ENCODE data around the gene CSTPP1. TPM values are rescaled to one million over a fixed set of nuclear protein-coding genes. Genes with fewer than 3 reads are reported as not detected.

The CSTPP1 gene
- polyA plus RNA-seq, result 10 to 100 TPM; 15.1 to 32.9 (median 20.5) TPM
- long read RNA-seq, donor 1, transcript C11orf49-201 (9 exons, 1,645 nt), result major isoform, 11 of 30 reads
- long read RNA-seq, donor 1, transcript C11orf49-223 (1 exons, 2,141 nt), result minor isoform, 6 of 30 reads
- long read RNA-seq, donor 1, partial matches to known transcripts, result 7 of 30 reads
- long read RNA-seq, donor 1, other reads (novel, unspliced or antisense), result 0 of 30 reads
- long read RNA-seq, donor 2, partial matches to known transcripts, result 0 of 7 reads
- long read RNA-seq, donor 2, other reads (novel, unspliced or antisense), result 0 of 7 reads
- long read RNA-seq, donor 3, transcript C11orf49-223 (1 exons, 2,141 nt), result major isoform, 8 of 10 reads
- long read RNA-seq, donor 3, partial matches to known transcripts, result 0 of 10 reads
- long read RNA-seq, donor 3, other reads (novel, unspliced or antisense), result 0 of 10 reads
- long read RNA-seq, donor 4, result 0 reads
- long read RNA-seq, donor 5, partial matches to known transcripts, result 0 of 6 reads
- long read RNA-seq, donor 5, other reads (novel, unspliced or antisense), result 0 of 6 reads
- long read RNA-seq, donor 6, partial matches to known transcripts, result 0 of 12 reads
- long read RNA-seq, donor 6, other reads (novel, unspliced or antisense), result 0 of 12 reads
- long read RNA-seq, donor 7, result 0 reads
- long read RNA-seq, donor 8, partial matches to known transcripts, result 0 of 2 reads
- long read RNA-seq, donor 8, other reads (novel, unspliced or antisense), result 0 of 2 reads
- long read RNA-seq, donor 9, partial matches to known transcripts, result 0 of 3 reads
- long read RNA-seq, donor 9, other reads (novel, unspliced or antisense), result 0 of 3 reads
- long read RNA-seq, donor 10, transcript C11orf49-223 (1 exons, 2,141 nt), result major isoform, 10 of 36 reads
- long read RNA-seq, donor 10, partial matches to known transcripts, result 13 of 36 reads
- long read RNA-seq, donor 10, other reads (novel, unspliced or antisense), result 5 of 36 reads

DNA sequence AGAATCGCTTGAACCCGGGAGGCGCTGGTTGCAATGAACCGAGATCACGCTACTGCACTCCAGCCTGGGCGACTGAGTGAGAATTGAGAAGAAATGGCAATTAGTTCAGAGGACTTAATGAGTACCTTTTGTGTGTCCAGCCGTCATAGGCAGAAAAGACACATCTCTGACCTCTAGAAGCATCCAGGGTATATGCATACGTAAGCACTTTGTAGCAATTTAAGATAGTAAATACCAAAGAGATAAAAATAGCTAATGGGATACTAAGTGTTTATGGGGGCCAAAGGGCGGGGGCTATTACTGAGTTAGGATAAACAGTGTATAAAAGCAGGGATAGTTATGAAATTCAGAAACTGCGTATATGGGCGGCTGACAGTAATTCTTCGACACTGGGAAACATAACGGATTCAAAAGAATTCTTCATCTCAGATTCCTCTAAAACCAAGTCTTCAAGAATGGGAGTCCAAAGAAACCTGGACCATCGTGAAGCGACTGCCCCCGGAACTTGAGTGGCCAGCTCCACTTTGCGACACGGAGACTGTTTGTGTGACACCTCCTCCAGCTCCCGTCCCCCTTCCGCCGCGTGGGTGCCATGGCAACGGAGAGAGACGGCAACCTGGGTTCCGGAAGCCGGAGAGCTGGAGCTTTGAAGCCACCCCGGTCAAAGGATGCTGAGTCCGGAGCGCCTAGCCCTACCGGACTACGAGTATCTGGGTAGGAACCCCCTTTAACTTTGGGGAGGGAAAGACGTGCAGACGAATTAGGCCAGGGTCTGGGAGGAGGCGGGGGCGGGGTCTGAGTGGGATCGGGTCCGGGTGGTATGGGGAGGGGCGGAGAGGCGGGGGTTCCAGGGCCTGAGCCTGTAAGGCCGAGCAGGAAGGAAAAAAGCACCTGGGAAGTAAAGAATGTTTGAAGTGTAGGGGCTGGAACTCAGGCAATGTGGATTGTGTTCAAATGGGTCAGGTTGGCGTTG is at the start of gene CSTPP1:
Gene CSTPP1, plus strand, starts transcription at position 624 of the 973 bp plus-strand sequence. Its CDS starts 45 bp downstream, at position 669.
- WGBS, 3 donors, result 9 to 18% (median 14%) methylated on average over 41 of the region's 41 CpGs
- FAIRE-seq, result no peak
- peak within 1 kb of the TSS in 2 of 3 donors; percentile 47 to 65 for H3K27ac ChIP-seq (ENCODE audit: low read depth in 1 of 3, low read length in 2 of 3)

GRCh38 chr11:46888636-46889035 is 47.9 kb upstream of the CSTPP1 start:
- FAIRE-seq (no peak), DNase-seq (no peak)
- Histone ChIP-seq H3K36me3 (ENCODE audit: control insufficient read depth in 3 of 3, insufficient read depth in 2 of 3, low read depth in 1 of 3, low read length in 3 of 3) (peaks cover 0 to 38% (median 5%) of the 10 kb centered on the region in 3 donors), H3K27me3 (ENCODE audit: control insufficient read depth in 3 of 3, insufficient read depth in 3 of 3, low read length in 3 of 3) (no peaks in the 10 kb centered on the region), H3K9me3 (ENCODE audit: control insufficient read depth in 2 of 2, insufficient read depth in 1 of 2, low read depth in 1 of 2, low read length in 1 of 2) (no peaks in the 10 kb centered on the region), H3K4me3 (ENCODE audit: low read depth in 1 of 3, low read length in 3 of 3) (no peak overlapping the region), H3K27ac (ENCODE audit: low read depth in 1 of 3, low read length in 2 of 3) (no peak overlapping the region), H3K4me1 (ENCODE audit: control insufficient read depth in 3 of 3, insufficient read depth in 2 of 3, low read depth in 1 of 3, low read length in 2 of 3) (no peaks in the 10 kb centered on the region)
- 89 to 92% (median 91%) methylated on average over 5 of the region's 5 CpGs for WGBS, 3 donors

More for the DNA sequence above, at the start of gene CSTPP1:
- Histone ChIP-seq H3K9me3 (ENCODE audit: control insufficient read depth in 2 of 2, insufficient read depth in 1 of 2, low read depth in 1 of 2, low read length in 1 of 2) (no peaks in the 10 kb centered on the region), H3K4me1 (ENCODE audit: control insufficient read depth in 3 of 3, insufficient read depth in 2 of 3, low read depth in 1 of 3, low read length in 2 of 3) (peaks cover 0 to 7% (median 2%) of the 10 kb centered on the region in 3 donors), H3K4me3 (ENCODE audit: low read depth in 1 of 3, low read length in 3 of 3) (peak within 1 kb of the TSS; percentile 63 to 77 (median 66)), H3K36me3 (ENCODE audit: control insufficient read depth in 3 of 3, insufficient read depth in 2 of 3, low read depth in 1 of 3, low read length in 3 of 3) (peaks cover 0 to 2% (median 0%) of the 10 kb centered on the region in 3 donors), H3K27me3 (ENCODE audit: control insufficient read depth in 3 of 3, insufficient read depth in 3 of 3, low read length in 3 of 3) (no peaks in the 10 kb centered on the region)
- DNase-seq, result peak; percentile 96 to 97

GRCh38 chr11:46889251-46889650 is 47.3 kb upstream of the CSTPP1 start:
- H3K27me3 ChIP-seq (ENCODE audit: control insufficient read depth in 3 of 3, insufficient read depth in 3 of 3, low read length in 3 of 3), result no peaks in the 10 kb centered on the region
- DNase-seq, result no peak
- no peak for FAIRE-seq

GRCh38 chr11:46889689-46890475 is 46.7 kb upstream of the CSTPP1 start:
- H3K4me3 ChIP-seq (ENCODE audit: low read depth in 1 of 3, low read length in 3 of 3), result no peak overlapping the region
- H3K36me3 ChIP-seq (ENCODE audit: control insufficient read depth in 3 of 3, insufficient read depth in 2 of 3, low read depth in 1 of 3, low read length in 3 of 3), result peaks cover 0 to 38% (median 3%) of the 10 kb centered on the region in 3 donors
- no peaks in the 10 kb centered on the region for H3K4me1 ChIP-seq (ENCODE audit: control insufficient read depth in 3 of 3, insufficient read depth in 2 of 3, low read depth in 1 of 3, low read length in 2 of 3)
- WGBS, 3 donors, result 66 to 69% (median 68%) methylated on average over 23 of the region's 23 CpGs
- H3K27me3 ChIP-seq (ENCODE audit: control insufficient read depth in 3 of 3, insufficient read depth in 3 of 3, low read length in 3 of 3), result no peaks in the 10 kb centered on the region
- FAIRE-seq (no peak), DNase-seq (peak; percentile 74 to 77)
- H3K9me3 ChIP-seq (ENCODE audit: control insufficient read depth in 2 of 2, insufficient read depth in 1 of 2, low read depth in 1 of 2, low read length in 1 of 2), result no peaks in the 10 kb centered on the region
- no peak overlapping the region for H3K27ac ChIP-seq (ENCODE audit: low read depth in 1 of 3, low read length in 2 of 3)

More at GRCh38 chr11:46889251-46889650, 47.3 kb upstream of the CSTPP1 start:
- peaks cover 0 to 35% (median 2%) of the 10 kb centered on the region in 3 donors for H3K36me3 ChIP-seq (ENCODE audit: control insufficient read depth in 3 of 3, insufficient read depth in 2 of 3, low read depth in 1 of 3, low read length in 3 of 3)
- no peaks in the 10 kb centered on the region for H3K4me1 ChIP-seq (ENCODE audit: control insufficient read depth in 3 of 3, insufficient read depth in 2 of 3, low read depth in 1 of 3, low read length in 2 of 3)
- 81 to 89% (median 85%) methylated on average over 7 of the region's 7 CpGs for WGBS, 3 donors
- no peak overlapping the region for H3K27ac ChIP-seq (ENCODE audit: low read depth in 1 of 3, low read length in 2 of 3)
- no peak overlapping the region for H3K4me3 ChIP-seq (ENCODE audit: low read depth in 1 of 3, low read length in 3 of 3)
- H3K9me3 ChIP-seq (ENCODE audit: control insufficient read depth in 2 of 2, insufficient read depth in 1 of 2, low read depth in 1 of 2, low read length in 1 of 2), result no peaks in the 10 kb centered on the region

DNA sequence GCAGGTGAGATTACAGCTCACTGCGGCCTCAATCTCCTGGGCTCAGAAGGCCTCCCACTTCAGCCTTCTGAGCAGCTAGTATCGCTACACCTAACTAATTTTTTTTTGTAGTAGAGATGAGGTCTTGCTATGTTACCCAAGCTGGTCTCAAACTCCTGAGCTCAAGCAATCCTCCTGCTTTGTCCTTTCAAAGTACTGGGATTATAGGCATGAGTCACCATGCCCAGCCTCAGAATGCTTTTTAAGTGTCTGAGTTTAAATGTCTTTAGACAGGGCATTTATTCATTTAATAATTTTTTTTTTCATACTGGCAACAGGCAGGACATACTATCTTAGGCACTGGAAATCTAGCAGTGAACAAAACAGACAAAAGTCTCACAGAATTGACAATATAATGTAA is 45.9 kb upstream of the CSTPP1 start:
- no peak for FAIRE-seq
- Histone ChIP-seq H3K4me1 (ENCODE audit: control insufficient read depth in 3 of 3, insufficient read depth in 2 of 3, low read depth in 1 of 3, low read length in 2 of 3) (no peaks in the 10 kb centered on the region), H3K36me3 (ENCODE audit: control insufficient read depth in 3 of 3, insufficient read depth in 2 of 3, low read depth in 1 of 3, low read length in 3 of 3) (peaks cover 0 to 45% (median 4%) of the 10 kb centered on the region in 3 donors), H3K27ac (ENCODE audit: low read depth in 1 of 3, low read length in 2 of 3) (no peak overlapping the region), H3K27me3 (ENCODE audit: control insufficient read depth in 3 of 3, insufficient read depth in 3 of 3, low read length in 3 of 3) (no peaks in the 10 kb centered on the region), H3K9me3 (ENCODE audit: control insufficient read depth in 2 of 2, insufficient read depth in 1 of 2, low read depth in 1 of 2, low read length in 1 of 2) (no peaks in the 10 kb centered on the region), H3K4me3 (ENCODE audit: low read depth in 1 of 3, low read length in 3 of 3) (no peak overlapping the region)
- 90 to 97% (median 93%) methylated on average over 2 of the region's 2 CpGs for WGBS, 3 donors
- DNase-seq, result no peak

DNA sequence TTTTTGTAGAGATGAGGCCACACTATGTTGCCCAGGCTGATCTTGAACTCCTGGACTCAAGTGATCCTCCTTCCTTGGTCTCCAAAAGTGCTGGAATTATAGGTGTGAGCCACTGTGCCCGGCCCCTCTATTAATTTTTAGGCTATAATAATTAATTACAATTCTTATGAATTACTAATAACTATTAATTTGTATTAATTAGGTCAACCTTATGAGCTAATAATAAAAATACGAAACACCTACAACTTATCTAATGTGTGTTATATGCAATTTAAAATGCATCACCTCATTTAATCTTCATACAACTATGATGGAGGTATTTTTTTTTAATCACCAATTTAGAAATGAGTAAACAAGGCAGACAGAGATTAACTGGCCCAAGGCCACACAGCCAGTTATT is 44.5 kb upstream of the CSTPP1 start:
- Histone ChIP-seq H3K27me3 (ENCODE audit: control insufficient read depth in 3 of 3, insufficient read depth in 3 of 3, low read length in 3 of 3) (no peaks in the 10 kb centered on the region), H3K4me3 (ENCODE audit: low read depth in 1 of 3, low read length in 3 of 3) (no peak overlapping the region), H3K4me1 (ENCODE audit: control insufficient read depth in 3 of 3, insufficient read depth in 2 of 3, low read depth in 1 of 3, low read length in 2 of 3) (no peaks in the 10 kb centered on the region), H3K27ac (ENCODE audit: low read depth in 1 of 3, low read length in 2 of 3) (no peak overlapping the region), H3K9me3 (ENCODE audit: control insufficient read depth in 2 of 2, insufficient read depth in 1 of 2, low read depth in 1 of 2, low read length in 1 of 2) (no peaks in the 10 kb centered on the region), H3K36me3 (ENCODE audit: control insufficient read depth in 3 of 3, insufficient read depth in 2 of 3, low read depth in 1 of 3, low read length in 3 of 3) (peaks cover 0 to 49% (median 4%) of the 10 kb centered on the region in 3 donors)
- DNase-seq (no peak), FAIRE-seq (no peak)
- WGBS, 3 donors, result 80 to 94% (median 90%) methylated on average over 2 of the region's 2 CpGs

DNA sequence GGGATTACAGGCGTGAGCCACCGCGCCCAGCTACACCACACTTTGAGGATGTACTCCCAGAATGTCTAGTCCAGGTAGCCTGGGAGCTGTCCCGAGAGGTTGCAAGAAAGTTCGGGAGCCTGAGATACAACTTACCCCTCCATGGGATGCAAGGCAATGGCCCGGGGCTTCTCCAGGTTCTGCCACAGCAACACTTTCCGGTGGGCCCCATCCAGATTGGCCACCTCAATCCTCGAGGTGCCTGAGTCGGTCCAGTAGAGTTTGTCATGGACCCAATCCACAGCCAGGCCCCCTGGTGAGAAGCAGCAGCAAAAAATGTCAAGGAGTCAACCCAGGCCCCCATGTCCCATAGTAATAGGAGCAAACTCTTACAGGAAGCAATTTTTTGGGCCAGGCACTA is 43.7 kb upstream of the CSTPP1 start:
- 90 to 96% (median 90%) methylated on average over 9 of the region's 9 CpGs for WGBS, 3 donors
- H3K9me3 ChIP-seq (ENCODE audit: control insufficient read depth in 2 of 2, insufficient read depth in 1 of 2, low read depth in 1 of 2, low read length in 1 of 2), result no peaks in the 10 kb centered on the region
- no peaks in the 10 kb centered on the region for H3K4me1 ChIP-seq (ENCODE audit: control insufficient read depth in 3 of 3, insufficient read depth in 2 of 3, low read depth in 1 of 3, low read length in 2 of 3)
- H3K27ac ChIP-seq (ENCODE audit: low read depth in 1 of 3, low read length in 2 of 3), result no peak overlapping the region
- FAIRE-seq (no peak), DNase-seq (no peak)
- peaks cover 0 to 47% (median 4%) of the 10 kb centered on the region in 3 donors for H3K36me3 ChIP-seq (ENCODE audit: control insufficient read depth in 3 of 3, insufficient read depth in 2 of 3, low read depth in 1 of 3, low read length in 3 of 3)
- no peaks in the 10 kb centered on the region for H3K27me3 ChIP-seq (ENCODE audit: control insufficient read depth in 3 of 3, insufficient read depth in 3 of 3, low read length in 3 of 3)
- H3K4me3 ChIP-seq (ENCODE audit: low read depth in 1 of 3, low read length in 3 of 3), result no peak overlapping the region

Measured in small intestine (tissue), 16 donors.